Calu3 (cell line): ENCODE measurements around the gene CAPN15. TPM values are rescaled to one million over a fixed set of nuclear protein-coding genes. Genes with fewer than 3 reads are reported as not detected.

Source experiments
- BruUV-seq: library from RNA; stranded (reverse); fragments of 400-500 nt; replicated peaks from 2 replicates; lab custom pipeline; 2021; lab: Mats Ljungman, UMichigan
- CTCF ChIA-PET: fragments of 300-600 bp; sonication (Branson Sonifier 250); formaldehyde crosslinking; loops from one replicate; lab custom pipeline; 2022; ENCODE audit warnings: antibody characterized with exemption; lab: Charles Lee
- DNase-seq: peaks from one replicate; pipeline ENCODE4 v3.0.0; 2022
- H3K27ac Mint-ChIP-seq: one replicate; pipeline ENCODE4 v1.8.0; 2022; ENCODE audit warnings: mixed read lengths; ENCODE audit not compliant: unreplicated experiment
- H3K27me3 Mint-ChIP-seq: one replicate; pipeline ENCODE4 v1.8.0; 2022; ENCODE audit warnings: mixed read lengths; ENCODE audit not compliant: unreplicated experiment
- H3K36me3 Mint-ChIP-seq: one replicate; pipeline ENCODE4 v1.8.0; 2022; ENCODE audit warnings: mild to moderate bottlenecking, moderate library complexity, mixed read lengths; ENCODE audit not compliant: insufficient read depth, unreplicated experiment
- H3K4me1 Mint-ChIP-seq: one replicate; pipeline ENCODE4 v1.8.0; 2022; ENCODE audit warnings: mild to moderate bottlenecking, low read depth, mixed read lengths; ENCODE audit not compliant: unreplicated experiment
- H3K4me3 Mint-ChIP-seq: one replicate; pipeline ENCODE4 v1.8.0; 2022; ENCODE audit warnings: mild to moderate bottlenecking, low read depth, moderate library complexity, mixed read lengths; ENCODE audit not compliant: unreplicated experiment
- H3K9me3 Mint-ChIP-seq: one replicate; pipeline ENCODE4 v1.8.0; 2022; ENCODE audit warnings: low read depth, mixed read lengths; ENCODE audit not compliant: unreplicated experiment
- intact Hi-C: fragments of 100-400 bp; cut with micrococcal nuclease; formaldehyde crosslinking; loops from one replicate; pipeline ENCODE4 v1.10.0; 2022; ENCODE audit not compliant: unreplicated experiment
- microRNA-seq: library from miRNA; unstranded; fragments of <30 nt; microRNA quantifications from one replicate; pipeline ENCODE4 v1.2.0, GENCODE V29; 2022
- total RNA-seq: library from RNA; stranded (reverse); gene quantifications from 2 replicates; pipeline ENCODE4 v1.2.3, GENCODE V29; 2022
- TF ChIP-seq, protein P1 (sequence below): fragments of 200-600 bp; IDR thresholded peaks from one replicate; pipeline ENCODE4 v1.8.0; 2022; ENCODE audit warnings: antibody characterized with exemption; ENCODE audit not compliant: unreplicated experiment

CAPN15 gene
- total RNA-seq, 1 experiment from 2014 or later: 108 TPM

DNA sequence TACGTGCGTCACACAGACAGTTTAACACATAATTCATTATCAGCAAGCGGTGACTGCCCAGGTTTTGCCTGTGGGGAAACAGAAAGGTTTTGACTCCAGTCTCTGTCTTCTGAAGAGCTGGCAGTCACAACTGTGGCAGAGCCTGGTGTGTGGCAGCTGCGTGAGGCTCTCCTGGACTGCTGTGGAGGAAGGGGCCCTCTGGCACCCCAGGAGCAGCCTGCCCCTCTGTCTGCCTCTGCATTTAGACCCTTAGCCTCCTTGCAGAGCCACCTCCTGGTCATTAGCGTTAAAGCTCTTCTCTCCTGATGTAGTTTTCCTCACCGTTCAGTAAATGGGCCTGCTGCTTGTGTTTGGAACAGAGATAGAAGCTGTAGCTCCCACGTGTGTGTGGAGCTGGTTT, 73.3 kb downstream of the CAPN15 start:
- CTCF ChIA-PET: no interaction called here
- Mint-ChIP-seq H3K4me3 (no peak overlapping the region), H3K4me1 (peaks cover 7% of the 10 kb centered on the region), H3K27me3 (no peaks in the 10 kb centered on the region), H3K9me3 (peaks cover 4% of the 10 kb centered on the region), H3K36me3 (peaks cover 25% of the 10 kb centered on the region), H3K27ac (no peak overlapping the region)
- TF ChIP-seq, protein P1, sequence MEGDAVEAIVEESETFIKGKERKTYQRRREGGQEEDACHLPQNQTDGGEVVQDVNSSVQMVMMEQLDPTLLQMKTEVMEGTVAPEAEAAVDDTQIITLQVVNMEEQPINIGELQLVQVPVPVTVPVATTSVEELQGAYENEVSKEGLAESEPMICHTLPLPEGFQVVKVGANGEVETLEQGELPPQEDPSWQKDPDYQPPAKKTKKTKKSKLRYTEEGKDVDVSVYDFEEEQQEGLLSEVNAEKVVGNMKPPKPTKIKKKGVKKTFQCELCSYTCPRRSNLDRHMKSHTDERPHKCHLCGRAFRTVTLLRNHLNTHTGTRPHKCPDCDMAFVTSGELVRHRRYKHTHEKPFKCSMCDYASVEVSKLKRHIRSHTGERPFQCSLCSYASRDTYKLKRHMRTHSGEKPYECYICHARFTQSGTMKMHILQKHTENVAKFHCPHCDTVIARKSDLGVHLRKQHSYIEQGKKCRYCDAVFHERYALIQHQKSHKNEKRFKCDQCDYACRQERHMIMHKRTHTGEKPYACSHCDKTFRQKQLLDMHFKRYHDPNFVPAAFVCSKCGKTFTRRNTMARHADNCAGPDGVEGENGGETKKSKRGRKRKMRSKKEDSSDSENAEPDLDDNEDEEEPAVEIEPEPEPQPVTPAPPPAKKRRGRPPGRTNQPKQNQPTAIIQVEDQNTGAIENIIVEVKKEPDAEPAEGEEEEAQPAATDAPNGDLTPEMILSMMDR: peak; percentile 25
- intact Hi-C loops: no loop called here
- no TSS peak for BruUV-seq
- no peak for DNase-seq

DNA sequence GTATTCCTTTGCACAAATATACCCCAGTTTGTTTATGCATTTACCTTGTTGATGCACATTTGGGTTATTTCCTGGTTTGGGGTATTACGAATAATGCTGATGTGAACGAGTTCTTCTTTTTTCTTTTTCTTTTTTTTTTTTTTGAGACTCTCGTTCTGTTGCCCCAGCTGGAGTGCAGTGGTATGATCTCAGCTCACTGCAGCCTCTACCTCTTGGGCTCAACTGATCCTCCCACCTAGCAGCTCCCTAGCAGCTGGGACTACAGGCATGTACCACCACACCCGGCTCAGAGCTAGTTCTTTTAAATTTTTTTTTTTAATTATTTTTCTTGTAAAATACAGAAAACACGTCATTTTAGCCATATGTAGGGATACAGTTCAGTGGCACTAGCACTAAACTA, 76.4 kb downstream of the CAPN15 start:
- peaks cover 4% of the 10 kb centered on the region for H3K9me3 Mint-ChIP-seq
- no peak for DNase-seq
- TF ChIP-seq, protein P1: no peak
- no TSS peak for BruUV-seq
- H3K27ac Mint-ChIP-seq: no peak overlapping the region
- intact Hi-C loops: no loop called here
- H3K4me3 Mint-ChIP-seq: no peak overlapping the region
- CTCF ChIA-PET: no interaction called here
- H3K36me3 Mint-ChIP-seq: peaks cover 3% of the 10 kb centered on the region
- no peaks in the 10 kb centered on the region for H3K27me3 Mint-ChIP-seq
- no peaks in the 10 kb centered on the region for H3K4me1 Mint-ChIP-seq

Small RNA genes within 50 kb of the gene (microRNA-seq; reads per million reads assigned to microRNA genes)
- gene MIR3176 (85.4 reads per million, percentile 62 among the genes with 10 or more reads in this experiment), gene MIR5587 (2.1 reads per million)

Other genes with a start within 250 kb of the CAPN15 start
- 0.29 TPM in 1 of 2 replicates, not detected in the other for gene ARHGDIG, start 247.1 kb upstream of the CAPN15 start, total RNA-seq
- 0.71 TPM in 1 of 2 replicates, not detected in the other for gene PDIA2, start 244.5 kb upstream of the CAPN15 start, total RNA-seq
- gene AXIN1, start 175.0 kb upstream of the CAPN15 start, total RNA-seq: 49.8 and 52.5 TPM in 2 replicates
- 115 and 126 TPM in 2 replicates for gene MRPL28, start 157.2 kb upstream of the CAPN15 start, total RNA-seq
- gene PGAP6, start 145.7 kb upstream of the CAPN15 start, total RNA-seq: 70.0 and 78.5 TPM in 2 replicates
- 88.2 and 96.5 TPM in 2 replicates for gene NME4, start 130.5 kb upstream of the CAPN15 start, total RNA-seq
- gene DECR2, start 125.8 kb upstream of the CAPN15 start, total RNA-seq: 41.2 and 49.6 TPM in 2 replicates
- 26.6 and 33.7 TPM in 2 replicates for gene RAB11FIP3, start 102.1 kb upstream of the CAPN15 start, total RNA-seq
- not detected in 2 replicates for gene PRR35, start 32.7 kb downstream of the CAPN15 start, total RNA-seq
- not detected in 2 replicates for gene NHLRC4, start 39.3 kb downstream of the CAPN15 start, total RNA-seq
- 101 and 106 TPM in 2 replicates for gene PIGQ, start 42.3 kb downstream of the CAPN15 start, total RNA-seq
- gene RAB40C, start 62.4 kb downstream of the CAPN15 start, total RNA-seq: 35.6 and 36.5 TPM in 2 replicates
- 0.66 and 0.90 TPM in 2 replicates for gene WFIKKN1, start 103.3 kb downstream of the CAPN15 start, total RNA-seq
- gene METTL26, start 108.6 kb downstream of the CAPN15 start, total RNA-seq: 117 and 121 TPM in 2 replicates
- gene MCRIP2, start 114.1 kb downstream of the CAPN15 start, total RNA-seq: 56.3 and 60.7 TPM in 2 replicates
- gene WDR90, start 121.7 kb downstream of the CAPN15 start, total RNA-seq: 142 and 162 TPM in 2 replicates
- 154 and 163 TPM in 2 replicates for gene RHOT2, start 140.4 kb downstream of the CAPN15 start, total RNA-seq
- gene RHBDL1, start 148.0 kb downstream of the CAPN15 start, total RNA-seq: 2.4 and 2.6 TPM in 2 replicates
- gene STUB1, start 152.7 kb downstream of the CAPN15 start, total RNA-seq: 102 and 114 TPM in 2 replicates
- 88.3 and 90.5 TPM in 2 replicates for gene JMJD8, start 156.6 kb downstream of the CAPN15 start, total RNA-seq
- gene WDR24, start 162.7 kb downstream of the CAPN15 start, total RNA-seq: 18.6 and 22.5 TPM in 2 replicates
- gene FBXL16, start 178.1 kb downstream of the CAPN15 start, total RNA-seq: 1.3 and 4.6 TPM in 2 replicates
- 51.7 and 61.5 TPM in 2 replicates for gene METRN, start 187.4 kb downstream of the CAPN15 start, total RNA-seq
- gene ANTKMT, start 193.4 kb downstream of the CAPN15 start, total RNA-seq: 49.6 and 57.2 TPM in 2 replicates
- 10.0 and 12.5 TPM in 2 replicates for gene CCDC78, start 198.7 kb downstream of the CAPN15 start, total RNA-seq
- gene HAGHL, start 199.4 kb downstream of the CAPN15 start, total RNA-seq: 11.7 and 12.8 TPM in 2 replicates
- 51.9 and 58.4 TPM in 2 replicates for gene CIAO3, start 213.3 kb downstream of the CAPN15 start, total RNA-seq
- 3.4 and 8.9 TPM in 2 replicates for gene MSLN, start 233.0 kb downstream of the CAPN15 start, total RNA-seq